H1 (cell line): ENCODE results near the gene MTAP. TPM values are rescaled to one million over a fixed set of nuclear protein-coding genes. Genes with fewer than 3 reads are reported as not detected.

Experiments used
- CTCF ChIA-PET: fragments of 300-600 bp; sonication (Branson Sonifier 250); formaldehyde crosslinking; loops from one replicate; lab custom pipeline; 2021; ENCODE audit not compliant: partially characterized antibody; lab: Charles Lee
- POLR2A ChIA-PET: fragments of 300-600 bp; sonication (Branson Sonifier 250); formaldehyde crosslinking; loops from one replicate; lab custom pipeline; 2021; ENCODE audit warnings: inconsistent platforms; ENCODE audit not compliant: partially characterized antibody; lab: Charles Lee
- DNase-seq, 2 experiments: peaks; one replicate each; pipeline versions ENCODE4 v3.0.0 to v3.0.0-alpha.2; 2010 to 2022; ENCODE audit warnings: low spot score in 2 of 2, low read depth in 1 of 2, mixed read lengths in 1 of 2
- FAIRE-seq: peaks from 2 replicates; lab custom pipeline; 2011; peaks lifted over from hg19 to GRCh38; lab: Jason Lieb, UNC
- H2AFZ ChIP-seq: 2 replicates; pipeline ENCODE4 v1.8.1; 2012; ENCODE audit warnings: low read length, inconsistent platforms
- H2AK5ac ChIP-seq: 2 replicates; pipeline ENCODE4 v1.6.1; 2013; ENCODE audit warnings: low read depth, low read length
- H2BK120ac ChIP-seq: replicated peaks from 2 replicates; pipeline ENCODE3; 2013; ENCODE audit warnings: low read depth, low read length, inconsistent platforms
- H2BK12ac ChIP-seq: 2 replicates; pipeline ENCODE4 v1.6.1; 2013; ENCODE audit warnings: low read depth, low read length
- H2BK15ac ChIP-seq: 2 replicates; pipeline ENCODE4 v1.6.1; 2013; ENCODE audit warnings: low read length
- H2BK20ac ChIP-seq: 2 replicates; pipeline ENCODE4 v1.6.1; 2013; ENCODE audit warnings: low read length
- H2BK5ac ChIP-seq: 2 replicates; pipeline ENCODE4 v1.6.1; 2013; ENCODE audit warnings: low read depth, low read length
- H3K14ac ChIP-seq: 2 replicates; pipeline ENCODE4 v1.6.1; 2013; ENCODE audit warnings: inconsistent platforms; ENCODE audit not compliant: insufficient read length
- H3K18ac ChIP-seq: 2 replicates; pipeline ENCODE4 v1.6.1; 2013; ENCODE audit warnings: low read length; ENCODE audit errors: extremely low read depth
- H3K23ac ChIP-seq: 2 replicates; pipeline ENCODE4 v1.6.1; 2013; ENCODE audit warnings: inconsistent platforms; ENCODE audit not compliant: insufficient read length
- H3K23me2 ChIP-seq: 2 replicates; pipeline ENCODE4 v1.6.1; 2013; ENCODE audit warnings: low read depth, low read length
- H3K27ac ChIP-seq: 2 replicates; pipeline ENCODE4 v1.6.1; 2011; ENCODE audit warnings: low read depth, low read length, inconsistent platforms
- H3K27me3 ChIP-seq, 4 experiments: replicated peaks in 1 of 4; 1 replicate in 1 of 4; 2 replicates in 3 of 4; pipeline versions ENCODE4 v1.6.1 to v1.8.1; 2011 to 2013; ENCODE audit warnings: low read length in 3 of 4, mild to moderate bottlenecking in 3 of 4, inconsistent platforms in 2 of 4, mixed read lengths in 2 of 4, moderate library complexity in 1 of 4; ENCODE audit not compliant: control insufficient read depth in 3 of 4, insufficient read depth in 3 of 4; ENCODE audit errors: extremely low read depth in 1 of 4
- H3K36me3 ChIP-seq, 4 experiments: 2 replicates each; pipeline versions ENCODE4 v1.6.1 to v1.8.1; 2011 to 2013; ENCODE audit warnings: mild to moderate bottlenecking in 4 of 4, low read length in 3 of 4, moderate library complexity in 2 of 4, control low read depth in 1 of 4, inconsistent platforms in 1 of 4; ENCODE audit not compliant: insufficient read depth in 4 of 4, control insufficient read depth in 2 of 4
- H3K4ac ChIP-seq: replicated peaks from 2 replicates; pipeline ENCODE3; 2013; ENCODE audit warnings: low read length, low read depth, mixed read lengths, inconsistent platforms; ENCODE audit not compliant: insufficient read length
- H3K4me1 ChIP-seq, 4 experiments: replicated peaks in 1 of 4; 1 replicate in 1 of 4; 2 replicates in 3 of 4; pipeline versions ENCODE4 v1.6.1 to v1.8.1; 2011 to 2013; ENCODE audit warnings: low read length in 3 of 4, inconsistent platforms in 2 of 4, mixed read lengths in 1 of 4; ENCODE audit not compliant: insufficient read depth in 4 of 4, control insufficient read depth in 3 of 4
- H3K4me2 ChIP-seq, 2 experiments: 2 replicates each; pipeline versions ENCODE4 v1.6.1 to v1.8.1; 2011 to 2013; ENCODE audit warnings: low read depth in 2 of 2, low read length in 2 of 2, control low read depth in 1 of 2, inconsistent platforms in 1 of 2, mild to moderate bottlenecking in 1 of 2; ENCODE audit not compliant: insufficient read depth in 1 of 2
- H3K4me3 ChIP-seq, 4 experiments: fragments of 200-600, 300-600 bp in 1 of 4; sonication (generic), shearing (Covaris generic), sonication (Bioruptor Twin) in 1 of 4; 2 replicates each; pipeline versions ENCODE4 v1.5.1 to v1.8.1; 2011 to 2016; ENCODE audit warnings: low read length in 4 of 4, low read depth in 3 of 4, control low read depth in 2 of 4, inconsistent platforms in 2 of 4, mild to moderate bottlenecking in 2 of 4, mixed read lengths in 1 of 4, moderate library complexity in 1 of 4; ENCODE audit not compliant: insufficient read depth in 2 of 4; ENCODE audit errors: extremely low read depth in 1 of 4
- H3K56ac ChIP-seq: replicated peaks from 2 replicates; pipeline ENCODE3; 2013; ENCODE audit warnings: low read depth, mild to moderate bottlenecking, mixed read lengths, low read length, inconsistent platforms; ENCODE audit not compliant: insufficient read length
- H3K79me1 ChIP-seq: 2 replicates; pipeline ENCODE4 v1.6.1; 2013; ENCODE audit warnings: low read depth, low read length, control low read depth
- H3K79me2 ChIP-seq, 2 experiments: 2 replicates each; pipeline versions ENCODE4 v1.6.1 to v1.8.1; 2012 to 2013; ENCODE audit warnings: low read length in 2 of 2, mild to moderate bottlenecking in 2 of 2, inconsistent platforms in 1 of 2; ENCODE audit not compliant: insufficient read depth in 2 of 2, control insufficient read depth in 1 of 2
- H3K9ac ChIP-seq, 4 experiments: replicated peaks in 1 of 4; 1 replicate in 1 of 4; 2 replicates in 3 of 4; pipeline versions ENCODE4 v1.6.1 to v1.8.1; 2011 to 2013; ENCODE audit warnings: low read depth in 3 of 4, low read length in 3 of 4, control low read depth in 2 of 4, mild to moderate bottlenecking in 2 of 4, moderate library complexity in 2 of 4, inconsistent platforms in 1 of 4; ENCODE audit errors: extremely low read depth in 1 of 4
- H3K9me3 ChIP-seq, 2 experiments: 2 replicates each; pipeline versions ENCODE4 v1.6.1 to v1.8.1; 2012 to 2013; ENCODE audit warnings: mild to moderate bottlenecking in 2 of 2, moderate library complexity in 2 of 2, control low read depth in 1 of 2, inconsistent platforms in 1 of 2, low read depth in 1 of 2, low read length in 1 of 2, mixed read lengths in 1 of 2; ENCODE audit not compliant: insufficient read depth in 2 of 2
- H4K20me1 ChIP-seq, 2 experiments: replicated peaks in 1 of 2; 2 replicates each; pipeline versions ENCODE3 to v1.8.1; 2011 to 2013; ENCODE audit warnings: inconsistent platforms in 2 of 2, low read length in 2 of 2, mild to moderate bottlenecking in 1 of 2; ENCODE audit not compliant: insufficient read depth in 2 of 2, control insufficient read depth in 1 of 2
- H4K5ac ChIP-seq: 2 replicates; pipeline ENCODE4 v1.6.1; 2013; ENCODE audit warnings: low read length, low read depth, mixed read lengths, inconsistent platforms; ENCODE audit not compliant: insufficient read length
- H4K8ac ChIP-seq: 2 replicates; pipeline ENCODE4 v1.8.0; 2013; ENCODE audit warnings: mild to moderate bottlenecking, moderate library complexity, low read length, inconsistent platforms; ENCODE audit not compliant: insufficient read depth; ENCODE audit errors: extremely low read depth
- H4K91ac ChIP-seq: replicated peaks from 2 replicates; pipeline ENCODE3; 2013; ENCODE audit warnings: low read length, mixed read lengths, inconsistent platforms; ENCODE audit not compliant: insufficient read length
- ATF3 ChIP-seq: IDR thresholded peaks from 2 replicates; pipeline ENCODE4 v1.6.1; 2011; ENCODE audit warnings: low read depth, mild to moderate bottlenecking, low read length; ENCODE audit not compliant: insufficient read depth
- BACH1 ChIP-seq: IDR thresholded peaks from 2 replicates; pipeline ENCODE4 v1.6.1; 2012; ENCODE audit warnings: low read length, improper control_type of control experiment
- EZH2 ChIP-seq: fragments of 200-600 bp; sonication (generic); IDR thresholded peaks from 2 replicates; pipeline ENCODE4 v1.7.1; 2012; ENCODE audit warnings: low read depth, mild to moderate bottlenecking, moderate library complexity, low read length, inconsistent platforms; ENCODE audit not compliant: severe bottlenecking
- HDAC6 ChIP-seq: IDR thresholded peaks from one replicate; pipeline ENCODE4 v1.7.1; 2012; ENCODE audit warnings: low read depth, mild to moderate bottlenecking, inconsistent platforms, low read length, moderate library complexity
- RNF2 ChIP-seq: fragments of 200-900, 300-1000 bp; sonication (generic); IDR thresholded peaks from 2 replicates; pipeline ENCODE4 v1.7.1; 2016; ENCODE audit warnings: borderline replicate concordance, low read depth, mild to moderate bottlenecking, antibody characterized with exemption, low read length; ENCODE audit not compliant: poor library complexity, severe bottlenecking; ENCODE audit errors: missing control alignments
- SIRT6 ChIP-seq: IDR thresholded peaks from one replicate; pipeline ENCODE4 v1.7.1; 2012; ENCODE audit warnings: low read length, inconsistent platforms
- polyA plus RNA-seq, 7 experiments: library from polyadenylated mRNA; depleted of rRNA in 3 of 7; stranded (reverse) in 5 of 7; unstranded in 2 of 7; fragments of >200 nt in 5 of 7; fragments of 200-250 nt in 2 of 7; gene quantifications; 1 replicate in 5 of 7; 2 replicates in 1 of 7; 4 replicates in 1 of 7; pipeline versions ENCODE4 v1.2.1 to v1.2.3, GENCODE V29; 2011 to 2013; ENCODE audit warnings: missing spikeins in 2 of 7, mixed read lengths in 2 of 7
- total RNA-seq: library from RNA; stranded (reverse); fragmentation: NEBNext Ultra II Directional; extraction: Animal tissue kit (Norgen Biotek cat#: 25700); gene quantifications from 2 replicates; pipeline ENCODE4 v1.2.1, GENCODE V29; 2021

MTAP gene
- total and polyA plus RNA-seq, 2 of the 8 experiments (the other 6 are each of a cell fraction or from before 2014, with no cell fraction given), result 16.4 to 100 TPM

DNA sequence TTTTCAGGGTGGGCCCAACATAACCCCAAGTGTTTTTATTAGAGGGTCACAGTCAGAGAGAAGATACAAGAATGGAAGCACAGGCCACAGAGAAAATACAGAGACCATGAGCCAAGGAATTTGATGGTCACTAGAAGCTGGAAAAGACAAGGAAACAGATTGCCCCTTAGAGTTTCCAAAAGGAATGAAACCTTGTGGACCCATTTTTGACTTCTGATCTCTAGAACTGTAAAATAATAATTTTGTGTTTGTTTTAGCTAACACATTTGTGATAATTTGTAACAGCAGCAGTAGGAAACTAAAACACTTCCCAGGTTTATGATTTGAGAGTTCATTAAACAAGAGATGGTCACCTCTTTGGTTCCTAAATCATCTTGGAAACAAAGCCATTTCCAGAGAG, 169.9 kb downstream of the MTAP start:
- no peak for DNase-seq
- TF ChIP-seq EZH2 (peak; percentile 12), SIRT6 (no peak), ATF3 (no peak), BACH1 (no peak), HDAC6 (no peak), RNF2 (peak; percentile 62)

More for the DNA sequence above, 169.9 kb downstream of the MTAP start:
- no peak overlapping the region for H2AK5ac ChIP-seq
- H3K79me1 ChIP-seq, result no peaks in the 10 kb centered on the region
- H3K4ac ChIP-seq, result no peak overlapping the region
- no peaks in the 10 kb centered on the region for H3K79me2 ChIP-seq
- no peak for FAIRE-seq
- H3K9ac ChIP-seq, result no peak overlapping the region
- H2AFZ ChIP-seq, result no peak overlapping the region
- no peak overlapping the region for H2BK120ac ChIP-seq
- H2BK12ac ChIP-seq, result no peak overlapping the region
- H3K23ac ChIP-seq, result no peak overlapping the region
- H3K27me3 ChIP-seq, result peaks cover 75 to 98% (median 90%) of the 10 kb centered on the region in 4 experiments
- H3K4me1 ChIP-seq, result peaks cover 7 to 16% (median 11%) of the 10 kb centered on the region in 4 experiments; a peak in 6 of 7 replicates
- no peak overlapping the region for H4K8ac ChIP-seq
- H4K20me1 ChIP-seq, result peaks cover 15 to 29% of the 10 kb centered on the region in 2 experiments
- H3K56ac ChIP-seq, result no peak overlapping the region
- H4K5ac ChIP-seq, result no peak overlapping the region
- no peak overlapping the region for H3K14ac ChIP-seq
- H4K91ac ChIP-seq, result no peak overlapping the region
- no peak overlapping the region for H2BK15ac ChIP-seq
- H2BK5ac ChIP-seq, result no peak overlapping the region
- no peak overlapping the region for H3K18ac ChIP-seq
- H2BK20ac ChIP-seq, result no peak overlapping the region
- H3K4me2 ChIP-seq, result no peak overlapping the region
- H3K36me3 ChIP-seq, result peaks cover 0 to 8% (median 0%) of the 10 kb centered on the region in 4 experiments; a peak in 2 of 8 replicates
- ChIA-PET CTCF (interaction anchor here (1.8 to 7.4 kb wide), 2 partner anchors 35 to 159 kb away, joined by 11 to 57 read pairs; partner anchors contain the start of gene CDKN2B), POLR2A (no interaction called here)
- H3K4me3 ChIP-seq, result no peak overlapping the region
- H3K23me2 ChIP-seq, result peaks cover 8% of the 10 kb centered on the region; the same call in 1 of the 2 replicates
- H3K27ac ChIP-seq, result no peak overlapping the region
- H3K9me3 ChIP-seq, result 0 out of 4 replicates have a peak, but pooled peaks cover 0 to 3% of the 10 kb centered on the region in 2 experiments
